MM.1S (cell line): ENCODE measurements around the gene FIP1L1.

ENCODE experiments used
- DNase-seq: peaks from one replicate; pipeline ENCODE4 v3.0.0-alpha.2; 2015
- H2AFZ ChIP-seq: fragments of 300-600 bp; sonication (generic); 2 replicates; pipeline ENCODE4 v1.6.0; 2016; ENCODE audit warnings: antibody characterized with exemption, low read length
- H3F3A ChIP-seq: fragments of 300-600 bp; sonication (generic); 2 replicates; pipeline ENCODE4 v1.6.1; 2016; ENCODE audit warnings: mild to moderate bottlenecking, antibody characterized with exemption, low read length, moderate library complexity, mixed read lengths; ENCODE audit not compliant: insufficient read depth
- H3K27ac ChIP-seq: fragments of 300-600 bp; sonication (generic); 2 replicates; pipeline ENCODE4 v1.5.1; 2016; ENCODE audit warnings: mild to moderate bottlenecking, low read length
- H3K27me3 ChIP-seq: fragments of 300-600 bp; sonication (generic); replicated peaks from 2 replicates; pipeline ENCODE4 v1.6.0; 2016; ENCODE audit warnings: low read length; ENCODE audit not compliant: insufficient read depth
- H3K36me3 ChIP-seq: fragments of 300-600 bp; sonication (generic); replicated peaks from 2 replicates; pipeline ENCODE4 v1.6.1; 2016; ENCODE audit warnings: mild to moderate bottlenecking, low read length, mixed read lengths; ENCODE audit not compliant: insufficient read depth
- H3K4me1 ChIP-seq: fragments of 300-600 bp; sonication (generic); 2 replicates; pipeline ENCODE4 v1.6.1; 2016; ENCODE audit warnings: low read length, mixed read lengths
- H3K4me2 ChIP-seq: fragments of 300-600 bp; sonication (generic); 2 replicates; pipeline ENCODE4 v1.6.0; 2016; ENCODE audit warnings: low read depth, low read length
- H3K4me3 ChIP-seq: fragments of 300-600 bp; sonication (generic); 2 replicates; pipeline ENCODE4 v1.5.1; 2016; ENCODE audit warnings: low read length, mixed read lengths
- H3K79me2 ChIP-seq: fragments of 300-600 bp; sonication (generic); 2 replicates; pipeline ENCODE4 v1.6.1; 2016; ENCODE audit warnings: mixed run types, low read length, mixed read lengths
- H3K9ac ChIP-seq: fragments of 300-600 bp; sonication (generic); 2 replicates; pipeline ENCODE4 v1.6.1; 2016; ENCODE audit warnings: low read length, mixed read lengths
- H3K9me2 ChIP-seq: fragments of 300-600 bp; sonication (generic); replicated peaks from 2 replicates; pipeline ENCODE4 v1.6.1; 2016; ENCODE audit warnings: mild to moderate bottlenecking, low read length, mixed read lengths; ENCODE audit not compliant: insufficient read depth
- H3K9me3 ChIP-seq: fragments of 300-600 bp; sonication (generic); replicated peaks from 2 replicates; pipeline ENCODE4 v1.6.1; 2016; ENCODE audit warnings: mild to moderate bottlenecking, low read length, mixed read lengths; ENCODE audit not compliant: insufficient read depth
- H4K20me1 ChIP-seq: fragments of 300-600 bp; sonication (generic); 2 replicates; pipeline ENCODE4 v1.6.1; 2016; ENCODE audit warnings: mild to moderate bottlenecking, low read length, moderate library complexity, mixed read lengths; ENCODE audit not compliant: insufficient read depth
- EZH2 ChIP-seq: fragments of 300-600 bp; sonication (generic); optimal IDR thresholded peaks from 2 replicates; pipeline ENCODE3; 2017; ENCODE audit warnings: low read depth, mild to moderate bottlenecking, antibody characterized with exemption, low read length, mixed read lengths
- EZH2phosphoT487 ChIP-seq: fragments of 300-600 bp; sonication (generic); IDR thresholded peaks from 2 replicates; pipeline ENCODE4 v1.6.1; 2018; ENCODE audit warnings: antibody characterized with exemption, low read length
- TF ChIP-seq, protein P1 (sequence below): fragments of 300-600 bp; sonication (generic); IDR thresholded peaks from 2 replicates; pipeline ENCODE4 v1.5.1; 2016; ENCODE audit warnings: antibody characterized with exemption, low read length, mixed read lengths

Gene FIP1L1

DNA sequence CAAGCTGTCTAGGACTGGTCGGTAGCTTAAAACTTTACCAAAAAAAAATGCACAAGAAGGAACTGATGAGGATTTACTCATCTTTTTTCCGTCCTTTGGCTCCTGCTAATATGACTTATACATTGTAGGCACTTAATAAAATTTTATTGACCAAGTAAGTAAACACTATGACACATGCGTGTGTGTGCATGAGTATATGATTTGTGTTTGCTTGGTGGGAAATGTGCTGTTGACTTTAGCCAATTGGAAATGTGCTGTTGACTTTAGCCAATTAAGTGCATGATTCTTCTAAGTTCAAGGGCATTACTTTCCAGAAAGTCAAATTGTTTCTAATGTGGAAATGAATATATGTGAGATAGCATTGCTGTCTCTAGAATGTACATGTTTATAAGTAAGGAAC, 78.3 kb downstream of the FIP1L1 start:
- peaks cover 19% of the 10 kb centered on the region; the same call in 1 of the 2 replicates for H3K36me3 ChIP-seq
- DNase-seq: no peak

GRCh38 chr4:53456178-53456577, 78.7 kb downstream of the FIP1L1 start:
- Histone ChIP-seq H3K27ac (no peak overlapping the region), H3K27me3 (no peaks in the 10 kb centered on the region), H3K9me2 (no peaks in the 10 kb centered on the region), H3K79me2 (no peaks in the 10 kb centered on the region), H3F3A (no peaks in the 10 kb centered on the region), H3K9me3 (no peaks in the 10 kb centered on the region), H3K4me2 (no peak overlapping the region), H3K36me3 (peaks cover 19% of the 10 kb centered on the region; the same call in 1 of the 2 replicates), H3K4me1 (no peaks in the 10 kb centered on the region), H4K20me1 (no peaks in the 10 kb centered on the region), H3K4me3 (no peak overlapping the region), H2AFZ (no peak overlapping the region), H3K9ac (no peak overlapping the region)
- TF ChIP-seq EZH2phosphoT487: no peak
- no peak for TF ChIP-seq EZH2
- TF ChIP-seq, protein P1, sequence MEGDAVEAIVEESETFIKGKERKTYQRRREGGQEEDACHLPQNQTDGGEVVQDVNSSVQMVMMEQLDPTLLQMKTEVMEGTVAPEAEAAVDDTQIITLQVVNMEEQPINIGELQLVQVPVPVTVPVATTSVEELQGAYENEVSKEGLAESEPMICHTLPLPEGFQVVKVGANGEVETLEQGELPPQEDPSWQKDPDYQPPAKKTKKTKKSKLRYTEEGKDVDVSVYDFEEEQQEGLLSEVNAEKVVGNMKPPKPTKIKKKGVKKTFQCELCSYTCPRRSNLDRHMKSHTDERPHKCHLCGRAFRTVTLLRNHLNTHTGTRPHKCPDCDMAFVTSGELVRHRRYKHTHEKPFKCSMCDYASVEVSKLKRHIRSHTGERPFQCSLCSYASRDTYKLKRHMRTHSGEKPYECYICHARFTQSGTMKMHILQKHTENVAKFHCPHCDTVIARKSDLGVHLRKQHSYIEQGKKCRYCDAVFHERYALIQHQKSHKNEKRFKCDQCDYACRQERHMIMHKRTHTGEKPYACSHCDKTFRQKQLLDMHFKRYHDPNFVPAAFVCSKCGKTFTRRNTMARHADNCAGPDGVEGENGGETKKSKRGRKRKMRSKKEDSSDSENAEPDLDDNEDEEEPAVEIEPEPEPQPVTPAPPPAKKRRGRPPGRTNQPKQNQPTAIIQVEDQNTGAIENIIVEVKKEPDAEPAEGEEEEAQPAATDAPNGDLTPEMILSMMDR: no peak
- no peak for DNase-seq

More for the DNA sequence above, 78.3 kb downstream of the FIP1L1 start:
- Histone ChIP-seq H3K9me3 (no peaks in the 10 kb centered on the region), H3F3A (no peaks in the 10 kb centered on the region), H3K4me2 (no peak overlapping the region), H3K27ac (no peak overlapping the region), H3K4me1 (no peaks in the 10 kb centered on the region), H2AFZ (no peak overlapping the region), H4K20me1 (no peaks in the 10 kb centered on the region), H3K27me3 (no peaks in the 10 kb centered on the region), H3K4me3 (no peak overlapping the region), H3K9me2 (no peaks in the 10 kb centered on the region), H3K9ac (no peak overlapping the region), H3K79me2 (no peaks in the 10 kb centered on the region)
- TF ChIP-seq, protein P1: no peak
- TF ChIP-seq EZH2phosphoT487: no peak
- TF ChIP-seq EZH2: no peak

DNA sequence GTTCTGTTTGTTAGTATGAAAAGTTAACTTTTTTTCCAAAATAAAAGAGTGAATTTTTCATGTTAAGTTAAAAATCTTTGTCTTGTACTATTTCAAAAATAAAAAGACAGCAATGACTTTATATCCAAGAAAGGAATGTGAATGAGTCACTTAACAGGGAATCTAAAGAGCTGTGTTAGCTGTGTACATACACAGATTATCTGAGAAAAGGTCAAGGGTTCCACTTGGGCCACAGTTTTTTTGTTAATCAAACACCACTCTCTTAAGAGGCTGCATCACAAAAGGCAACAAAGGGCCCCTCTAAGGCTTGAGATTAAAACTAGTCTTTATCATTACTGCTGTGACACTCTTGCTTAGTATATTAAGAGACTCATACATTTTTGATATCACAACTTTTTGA, 82.1 kb downstream of the FIP1L1 start:
- Histone ChIP-seq H4K20me1 (no peaks in the 10 kb centered on the region), H3K9me2 (no peaks in the 10 kb centered on the region), H3K4me1 (no peaks in the 10 kb centered on the region), H3K27me3 (no peaks in the 10 kb centered on the region), H3K36me3 (peaks cover 15% of the 10 kb centered on the region; the same call in 1 of the 2 replicates), H3K9me3 (no peaks in the 10 kb centered on the region), H3K4me3 (no peak overlapping the region), H3K9ac (no peak overlapping the region), H3K27ac (no peak overlapping the region), H3K79me2 (no peaks in the 10 kb centered on the region), H3F3A (no peaks in the 10 kb centered on the region), H2AFZ (no peak overlapping the region), H3K4me2 (no peak overlapping the region)
- DNase-seq: no peak
- TF ChIP-seq, protein P1: no peak
- TF ChIP-seq EZH2phosphoT487 (no peak), EZH2 (no peak)
